Bronchial epithelial cell (primary cell): ENCODE data around the gene ZBTB12. TPM values are rescaled to one million over a fixed set of nuclear protein-coding genes. Genes with fewer than 3 reads are reported as not detected.
A peak's percentile ranks its signal among the peaks of the same experiment; 100 is the strongest.

Experiments
- DNase-seq: peaks from one replicate; pipeline ENCODE4 v3.0.0-alpha.2; 2010; ENCODE audit warnings: low read depth
- FAIRE-seq: peaks from 2 replicates; lab custom pipeline; 2011; peaks lifted over from hg19 to GRCh38; lab: Jason Lieb, UNC
- H3K27me3 ChIP-seq: 2 replicates; pipeline ENCODE4 v1.5.1; 2011; ENCODE audit warnings: low read length; ENCODE audit not compliant: control insufficient read depth, insufficient read depth
- H3K36me3 ChIP-seq: 2 replicates; pipeline ENCODE4 v1.5.1; 2011; ENCODE audit warnings: low read length; ENCODE audit not compliant: control insufficient read depth, insufficient read depth
- H3K4me3 ChIP-seq: 2 replicates; pipeline ENCODE4 v1.5.1; 2011; ENCODE audit warnings: mild to moderate bottlenecking, low read depth, low read length, control low read depth
- total RNA-seq: library from RNA; depleted of rRNA; stranded (reverse); fragments of >200 nt; gene quantifications from 2 replicates; pipeline ENCODE4 v1.2.1, GENCODE V29; 2014
- TF ChIP-seq, protein P1 (sequence below): IDR thresholded peaks from 2 replicates; pipeline ENCODE4 v1.5.1; 2011; ENCODE audit warnings: mild to moderate bottlenecking, moderate library complexity, low read length, control low read depth, inconsistent platforms; ENCODE audit not compliant: insufficient read depth, severe bottlenecking

ZBTB12 gene
- total RNA-seq, 1 donor from 2014 or later, result 1.3 TPM

- no peak for FAIRE-seq
- Histone ChIP-seq H3K4me3 (no peak overlapping the region), H3K36me3 (peaks cover 34% of the 10 kb centered on the region), H3K27me3 (no peaks in the 10 kb centered on the region)
- DNase-seq, result no peak
- TF ChIP-seq, protein P1, sequence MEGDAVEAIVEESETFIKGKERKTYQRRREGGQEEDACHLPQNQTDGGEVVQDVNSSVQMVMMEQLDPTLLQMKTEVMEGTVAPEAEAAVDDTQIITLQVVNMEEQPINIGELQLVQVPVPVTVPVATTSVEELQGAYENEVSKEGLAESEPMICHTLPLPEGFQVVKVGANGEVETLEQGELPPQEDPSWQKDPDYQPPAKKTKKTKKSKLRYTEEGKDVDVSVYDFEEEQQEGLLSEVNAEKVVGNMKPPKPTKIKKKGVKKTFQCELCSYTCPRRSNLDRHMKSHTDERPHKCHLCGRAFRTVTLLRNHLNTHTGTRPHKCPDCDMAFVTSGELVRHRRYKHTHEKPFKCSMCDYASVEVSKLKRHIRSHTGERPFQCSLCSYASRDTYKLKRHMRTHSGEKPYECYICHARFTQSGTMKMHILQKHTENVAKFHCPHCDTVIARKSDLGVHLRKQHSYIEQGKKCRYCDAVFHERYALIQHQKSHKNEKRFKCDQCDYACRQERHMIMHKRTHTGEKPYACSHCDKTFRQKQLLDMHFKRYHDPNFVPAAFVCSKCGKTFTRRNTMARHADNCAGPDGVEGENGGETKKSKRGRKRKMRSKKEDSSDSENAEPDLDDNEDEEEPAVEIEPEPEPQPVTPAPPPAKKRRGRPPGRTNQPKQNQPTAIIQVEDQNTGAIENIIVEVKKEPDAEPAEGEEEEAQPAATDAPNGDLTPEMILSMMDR, result no peak
Observed at GRCh38 chr6:31882344-31882743, 19.5 kb downstream of the ZBTB12 start.

- DNase-seq (no peak), FAIRE-seq (no peak)
- no peak overlapping the region for H3K4me3 ChIP-seq
- peaks cover 24% of the 10 kb centered on the region for H3K36me3 ChIP-seq
- H3K27me3 ChIP-seq, result no peaks in the 10 kb centered on the region
- TF ChIP-seq, protein P1, result no peak
Observed at GRCh38 chr6:31881136-31881859, 20.6 kb downstream of the ZBTB12 start.

- FAIRE-seq (no peak), DNase-seq (no peak)
- no peaks in the 10 kb centered on the region for H3K27me3 ChIP-seq
- H3K36me3 ChIP-seq, result peaks cover 24% of the 10 kb centered on the region
- H3K4me3 ChIP-seq, result no peak overlapping the region
- TF ChIP-seq, protein P1, result no peak
Observed at GRCh38 chr6:31880616-31881015, 21.3 kb downstream of the ZBTB12 start.

DNA sequence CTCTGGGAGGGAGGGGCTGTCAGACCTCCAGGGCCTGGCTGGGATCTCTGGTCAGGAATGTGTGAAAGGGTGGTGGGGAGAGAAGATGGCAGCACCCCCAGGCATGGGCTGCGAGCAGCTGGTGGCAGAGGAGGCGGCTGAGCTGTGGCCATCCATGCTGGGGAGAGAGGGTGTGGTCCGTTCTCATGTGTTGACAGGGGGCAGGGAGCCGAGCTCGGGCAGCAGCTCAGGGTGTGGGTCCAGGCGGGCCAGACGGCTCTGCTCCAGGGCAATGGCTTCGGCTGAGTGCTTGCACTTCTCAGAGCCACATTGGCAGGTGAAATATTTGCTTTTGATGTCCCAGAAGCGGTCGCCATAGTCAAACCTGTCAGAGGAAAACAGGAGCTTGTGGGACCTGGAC lies 22.0 kb downstream of the ZBTB12 start:
- H3K4me3 ChIP-seq, result no peak overlapping the region
- peaks cover 22% of the 10 kb centered on the region for H3K36me3 ChIP-seq
- DNase-seq, result no peak
- no peak for FAIRE-seq
- TF ChIP-seq, protein P1, result no peak
- no peaks in the 10 kb centered on the region for H3K27me3 ChIP-seq

DNA sequence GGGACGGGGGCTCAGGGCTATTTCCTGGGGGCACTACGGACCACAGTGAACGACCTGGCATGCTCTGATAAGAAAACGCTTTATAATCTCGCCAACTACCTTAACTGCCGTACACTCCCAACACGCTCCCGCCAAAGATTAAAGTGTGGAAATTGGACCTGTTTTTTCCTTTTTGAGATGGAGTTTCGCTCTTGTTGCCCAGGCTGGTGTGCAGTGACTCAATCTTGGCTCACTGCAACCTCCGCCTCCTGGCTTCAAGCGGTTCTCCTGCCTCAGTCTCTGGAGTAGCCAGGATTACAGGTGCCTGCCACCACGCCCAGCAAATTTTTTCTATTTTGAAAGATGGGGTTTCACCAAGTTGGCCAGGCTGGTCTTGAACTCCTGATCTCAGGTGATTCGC lies 22.7 kb downstream of the ZBTB12 start:
- no peak for FAIRE-seq
- TF ChIP-seq, protein P1, result no peak
- peak overlapping the region; percentile 13 for H3K4me3 ChIP-seq
- peaks cover 15% of the 10 kb centered on the region for H3K36me3 ChIP-seq
- H3K27me3 ChIP-seq, result no peaks in the 10 kb centered on the region
- DNase-seq, result peak; percentile 52

- no peak for FAIRE-seq
- peak; percentile 38 for DNase-seq
- peak within 1 kb of the TSS; percentile 13 for H3K4me3 ChIP-seq
- peaks cover 15% of the 10 kb centered on the region for H3K36me3 ChIP-seq
- no peaks in the 10 kb centered on the region for H3K27me3 ChIP-seq
- TF ChIP-seq, protein P1, result no peak
Observed at GRCh38 chr6:31878726-31879125, 23.2 kb downstream of the ZBTB12 start, which contains the start of gene SLC44A4. Gene SLC44A4 (minus strand): TSS chr6:31878997. CDS start chr6:31878980, 17 bp downstream.
